ENCODE results near the gene PIK3R6.

GRCh38 chr17:8904201-8904600, 36.7 kb upstream of the PIK3R6 start:
- TF ChIP-seq EP300 (IDR thresholded peaks at IDR 0.05; ENCODE audit: borderline replicate concordance), result no peak
- TF ChIP-seq USF1 (IDR thresholded peaks at IDR 0.05), result no peak
- no peak for TF ChIP-seq TAF1 (IDR thresholded peaks at IDR 0.05; ENCODE audit: low read depth)
- TF ChIP-seq CREB1 (IDR thresholded peaks at IDR 0.05; ENCODE audit: low read depth), result no peak
- no peak for TF ChIP-seq TCF12 (IDR thresholded peaks at IDR 0.05; ENCODE audit: low read depth)
- TF ChIP-seq, protein P1, sequence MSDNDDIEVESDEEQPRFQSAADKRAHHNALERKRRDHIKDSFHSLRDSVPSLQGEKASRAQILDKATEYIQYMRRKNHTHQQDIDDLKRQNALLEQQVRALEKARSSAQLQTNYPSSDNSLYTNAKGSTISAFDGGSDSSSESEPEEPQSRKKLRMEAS (IDR thresholded peaks at IDR 0.05), result no peak
- no peak for TF ChIP-seq FOXM1 (IDR thresholded peaks at IDR 0.05; ENCODE audit: borderline replicate concordance, low read depth)

All from Ishikawa (cell line).